ENCODE results near the gene PIK3R1.

DNA sequence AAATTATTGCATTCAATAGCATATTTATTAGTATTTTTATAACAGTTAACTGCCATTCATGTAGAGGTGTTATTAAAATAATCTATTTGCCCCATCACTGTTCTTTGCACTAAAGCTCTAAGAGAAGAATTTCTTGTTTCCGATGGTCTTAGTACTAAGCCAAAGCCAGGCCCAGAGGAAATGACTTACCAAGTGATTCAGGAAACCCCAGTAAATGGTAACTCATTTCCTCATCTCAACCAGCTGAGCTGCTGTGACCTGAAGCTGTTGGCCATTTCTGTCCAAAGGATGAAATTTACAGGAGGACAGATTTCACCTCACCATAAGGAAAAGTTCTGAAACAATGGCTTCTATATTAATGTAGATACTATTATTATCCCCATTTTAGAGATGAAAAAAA is 117.0 kb downstream of the PIK3R1 start:
- TF ChIP-seq, protein P1, sequence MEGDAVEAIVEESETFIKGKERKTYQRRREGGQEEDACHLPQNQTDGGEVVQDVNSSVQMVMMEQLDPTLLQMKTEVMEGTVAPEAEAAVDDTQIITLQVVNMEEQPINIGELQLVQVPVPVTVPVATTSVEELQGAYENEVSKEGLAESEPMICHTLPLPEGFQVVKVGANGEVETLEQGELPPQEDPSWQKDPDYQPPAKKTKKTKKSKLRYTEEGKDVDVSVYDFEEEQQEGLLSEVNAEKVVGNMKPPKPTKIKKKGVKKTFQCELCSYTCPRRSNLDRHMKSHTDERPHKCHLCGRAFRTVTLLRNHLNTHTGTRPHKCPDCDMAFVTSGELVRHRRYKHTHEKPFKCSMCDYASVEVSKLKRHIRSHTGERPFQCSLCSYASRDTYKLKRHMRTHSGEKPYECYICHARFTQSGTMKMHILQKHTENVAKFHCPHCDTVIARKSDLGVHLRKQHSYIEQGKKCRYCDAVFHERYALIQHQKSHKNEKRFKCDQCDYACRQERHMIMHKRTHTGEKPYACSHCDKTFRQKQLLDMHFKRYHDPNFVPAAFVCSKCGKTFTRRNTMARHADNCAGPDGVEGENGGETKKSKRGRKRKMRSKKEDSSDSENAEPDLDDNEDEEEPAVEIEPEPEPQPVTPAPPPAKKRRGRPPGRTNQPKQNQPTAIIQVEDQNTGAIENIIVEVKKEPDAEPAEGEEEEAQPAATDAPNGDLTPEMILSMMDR (IDR thresholded peaks at IDR 0.05), result no peak
- no peak for TF ChIP-seq POLR2A (IDR thresholded peaks at IDR 0.05; ENCODE audit: low read depth)
